Measurements from ENCODE around the gene BCORL1.

DNA sequence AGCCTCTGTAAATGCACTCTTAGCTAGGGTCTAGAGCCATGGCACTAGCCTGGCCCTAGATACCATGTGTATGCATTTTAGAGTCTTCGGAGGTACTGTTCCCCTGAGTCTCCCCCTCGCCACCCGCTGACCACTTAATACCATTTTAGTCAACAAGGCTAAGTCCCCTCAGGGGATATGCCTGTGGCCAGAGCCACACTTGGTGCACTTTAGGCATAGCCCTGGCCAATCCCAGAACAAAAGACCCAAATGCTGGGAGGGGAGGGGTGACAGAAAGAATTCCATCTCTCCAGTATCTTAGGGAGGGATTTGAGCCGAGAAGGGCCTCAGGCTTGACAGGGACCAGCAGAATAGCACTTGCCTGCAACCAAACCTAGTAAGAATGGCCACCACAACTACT is 28.6 kb upstream of the BCORL1 start:
- TF ChIP-seq POLR2A (IDR thresholded peaks at IDR 0.05; ENCODE audit: extremely low read depth, insufficient read length) (no peak), MYC (IDR thresholded peaks at IDR 0.05; ENCODE audit: low read depth, low read length) (no peak)
- TF ChIP-seq, protein P1, sequence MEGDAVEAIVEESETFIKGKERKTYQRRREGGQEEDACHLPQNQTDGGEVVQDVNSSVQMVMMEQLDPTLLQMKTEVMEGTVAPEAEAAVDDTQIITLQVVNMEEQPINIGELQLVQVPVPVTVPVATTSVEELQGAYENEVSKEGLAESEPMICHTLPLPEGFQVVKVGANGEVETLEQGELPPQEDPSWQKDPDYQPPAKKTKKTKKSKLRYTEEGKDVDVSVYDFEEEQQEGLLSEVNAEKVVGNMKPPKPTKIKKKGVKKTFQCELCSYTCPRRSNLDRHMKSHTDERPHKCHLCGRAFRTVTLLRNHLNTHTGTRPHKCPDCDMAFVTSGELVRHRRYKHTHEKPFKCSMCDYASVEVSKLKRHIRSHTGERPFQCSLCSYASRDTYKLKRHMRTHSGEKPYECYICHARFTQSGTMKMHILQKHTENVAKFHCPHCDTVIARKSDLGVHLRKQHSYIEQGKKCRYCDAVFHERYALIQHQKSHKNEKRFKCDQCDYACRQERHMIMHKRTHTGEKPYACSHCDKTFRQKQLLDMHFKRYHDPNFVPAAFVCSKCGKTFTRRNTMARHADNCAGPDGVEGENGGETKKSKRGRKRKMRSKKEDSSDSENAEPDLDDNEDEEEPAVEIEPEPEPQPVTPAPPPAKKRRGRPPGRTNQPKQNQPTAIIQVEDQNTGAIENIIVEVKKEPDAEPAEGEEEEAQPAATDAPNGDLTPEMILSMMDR (IDR thresholded peaks at IDR 0.05; ENCODE audit: low read depth, low read length) = no peak
- TF ChIP-seq, protein P2, sequence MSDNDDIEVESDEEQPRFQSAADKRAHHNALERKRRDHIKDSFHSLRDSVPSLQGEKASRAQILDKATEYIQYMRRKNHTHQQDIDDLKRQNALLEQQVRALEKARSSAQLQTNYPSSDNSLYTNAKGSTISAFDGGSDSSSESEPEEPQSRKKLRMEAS (IDR thresholded peaks at IDR 0.05; ENCODE audit: low read depth, low read length) = no peak

Measured in NB4 (cell line).